ENCODE measurements around the gene MAFB.

Gene MAFB

GRCh38 chr20:40703975-40704530, 15.0 kb upstream of the MAFB start:
- no peak for DNase-seq

GRCh38 chr20:40702504-40702903, 13.5 kb upstream of the MAFB start:
- no peak for DNase-seq

GRCh38 chr20:40698744-40699143, 9.7 kb upstream of the MAFB start:
- DNase-seq: no peak

GRCh38 chr20:40698281-40698680, 9.2 kb upstream of the MAFB start:
- DNase-seq: no peak

- DNase-seq: no peak
Observed at GRCh38 chr20:40697541-40697940, 8.5 kb upstream of the MAFB start.

GRCh38 chr20:40695214-40695613, 6.2 kb upstream of the MAFB start:
- DNase-seq: no peak

GRCh38 chr20:40694246-40694645, 5.2 kb upstream of the MAFB start:
- no peak for DNase-seq

- DNase-seq: no peak
Observed at GRCh38 chr20:40692240-40693011, 3.4 kb upstream of the MAFB start.

GRCh38 chr20:40691566-40692239, 2.7 kb upstream of the MAFB start:
- DNase-seq: no peak

GRCh38 chr20:40690836-40691565, 2.0 kb upstream of the MAFB start:
- DNase-seq: no peak

GRCh38 chr20:40689943-40690835, 1.2 kb upstream of the MAFB start:
- DNase-seq: peak in 55 of 56 donors; percentile 29 to 92 (median 79)

GRCh38 chr20:40688129-40689099, 622 bp downstream of the MAFB start:
- peak in 5 of 56 donors; percentile 44 to 59 (median 47) for DNase-seq

- DNase-seq: peak in 20 of 56 donors; percentile 9 to 60 (median 26)
Observed at GRCh38 chr20:40687384-40688128, 1.5 kb downstream of the MAFB start.

GRCh38 chr20:40686893-40687292, 2.1 kb downstream of the MAFB start:
- no peak for DNase-seq

- no peak for DNase-seq
Observed at GRCh38 chr20:40686434-40686882, 2.6 kb downstream of the MAFB start.

GRCh38 chr20:40685349-40685748, 3.7 kb downstream of the MAFB start:
- DNase-seq: no peak

- DNase-seq: no peak
Observed at GRCh38 chr20:40683894-40684268, 5.2 kb downstream of the MAFB start.

- DNase-seq: no peak
Observed at GRCh38 chr20:40683221-40683893, 5.7 kb downstream of the MAFB start.
